Caco-2 (cell line): ENCODE data around the gene SLC44A2. TPM values are rescaled to one million over a fixed set of nuclear protein-coding genes. Genes with fewer than 3 reads are reported as not detected.
A peak's percentile ranks its signal among the peaks of the same experiment; 100 is the strongest.

Experiments
- BruUV-seq: library from RNA; stranded (reverse); fragments of 400-500 nt; replicated peaks from 2 replicates; lab custom pipeline; 2021; lab: Mats Ljungman, UMichigan
- CTCF ChIA-PET: fragments of 300-600 bp; sonication (Branson Sonifier 250); formaldehyde crosslinking; loops from one replicate; lab custom pipeline; 2022; ENCODE audit warnings: antibody characterized with exemption; lab: Charles Lee
- POLR2A ChIA-PET: fragments of 300-600 bp; sonication (Branson Sonifier 250); formaldehyde crosslinking; loops from one replicate; lab custom pipeline; 2022; ENCODE audit warnings: antibody characterized with exemption; lab: Charles Lee
- DNase-seq, 2 experiments: peaks; one replicate each; pipeline versions ENCODE4 v3.0.0 to v3.0.0-alpha.2; 2020 to 2022
- H3K27me3 ChIP-seq: replicated peaks from 2 replicates; pipeline ENCODE4 v1.6.0; 2011; ENCODE audit warnings: low read length; ENCODE audit not compliant: control insufficient read depth, insufficient read depth
- H3K36me3 ChIP-seq: 2 replicates; pipeline ENCODE4 v1.5.1; 2011; ENCODE audit warnings: low read length; ENCODE audit not compliant: control insufficient read depth, insufficient read depth
- H3K4me1 ChIP-seq: fragments of 250-450 bp; sonication (Bioruptor Pico); 2 replicates; pipeline ENCODE4 v1.5.1; 2020; ENCODE audit warnings: mild to moderate bottlenecking
- H3K4me3 ChIP-seq: 2 replicates; pipeline ENCODE4 v1.5.1; 2011; ENCODE audit warnings: low read depth, mild to moderate bottlenecking, control low read depth, low read length
- H3K9me3 ChIP-seq: fragments of 250-450 bp; sonication (Bioruptor Pico); 2 replicates; pipeline ENCODE4 v1.5.1; 2020; ENCODE audit warnings: mild to moderate bottlenecking, moderate library complexity
- H3K27ac Mint-ChIP-seq: one replicate; pipeline ENCODE4 v1.8.0; 2022; ENCODE audit warnings: mixed read lengths; ENCODE audit not compliant: unreplicated experiment
- H3K27me3 Mint-ChIP-seq: one replicate; pipeline ENCODE4 v1.8.0; 2022; ENCODE audit warnings: mixed read lengths; ENCODE audit not compliant: insufficient read depth, unreplicated experiment
- H3K36me3 Mint-ChIP-seq: one replicate; pipeline ENCODE4 v1.8.0; 2022; ENCODE audit warnings: mild to moderate bottlenecking, mixed read lengths; ENCODE audit not compliant: insufficient read depth, unreplicated experiment
- H3K4me1 Mint-ChIP-seq: one replicate; pipeline ENCODE4 v1.8.0; 2022; ENCODE audit warnings: low read depth, mixed read lengths; ENCODE audit not compliant: unreplicated experiment
- H3K4me3 Mint-ChIP-seq: one replicate; pipeline ENCODE4 v1.8.0; 2022; ENCODE audit warnings: mild to moderate bottlenecking, moderate library complexity, mixed read lengths; ENCODE audit not compliant: unreplicated experiment
- H3K9me3 Mint-ChIP-seq: one replicate; pipeline ENCODE4 v1.8.0; 2022; ENCODE audit warnings: mixed read lengths; ENCODE audit not compliant: unreplicated experiment
- CTCF ChIP-seq, 2 experiments: fragments of 200-600 bp in 1 of 2; IDR thresholded peaks; 1 replicate in 1 of 2; 2 replicates in 1 of 2; pipeline versions ENCODE4 v1.5.1 to v1.8.0; 2011 to 2022; ENCODE audit warnings: antibody characterized with exemption in 1 of 2, control low read depth in 1 of 2, inconsistent platforms in 1 of 2, low read depth in 1 of 2, low read length in 1 of 2, mild to moderate bottlenecking in 1 of 2, moderate library complexity in 1 of 2; ENCODE audit not compliant: insufficient read depth in 1 of 2, severe bottlenecking in 1 of 2, unreplicated experiment in 1 of 2
- intact Hi-C: fragments of 100-400 bp; cut with micrococcal nuclease; formaldehyde crosslinking; loops from one replicate; pipeline ENCODE4 v1.10.0; 2022; ENCODE audit not compliant: unreplicated experiment
- total RNA-seq: library from RNA; stranded (reverse); gene quantifications from 2 replicates; pipeline ENCODE4 v1.2.3, GENCODE V29; 2022

The SLC44A2 gene
- total RNA-seq, 1 experiment from 2014 or later, result 119 TPM

GRCh38 chr19:10612499-10613119, 12.7 kb upstream of the SLC44A2 start:
- H3K27me3 ChIP-seq, result no peaks in the 10 kb centered on the region
- H3K9me3 ChIP-seq, result no peaks in the 10 kb centered on the region
- CTCF ChIA-PET, result interaction anchor here (0.6 kb wide), 1 partner anchor 105 kb away, joined by 7 read pairs; the partner anchor contains the start of gene DNM2
- Mint-ChIP-seq H3K4me3 (no peak overlapping the region), H3K27ac (no peak overlapping the region), H3K27me3 (no peaks in the 10 kb centered on the region), H3K4me1 (peaks cover 3% of the 10 kb centered on the region), H3K9me3 (no peaks in the 10 kb centered on the region), H3K36me3 (peaks cover 9% of the 10 kb centered on the region)
- H3K4me3 ChIP-seq, result no peak overlapping the region
- H3K36me3 ChIP-seq, result no peaks in the 10 kb centered on the region
- POLR2A ChIA-PET, result interaction anchor here (0.6 kb wide), 1 partner anchor 8 kb away, joined by 3 read pairs; no protein-coding TSS in a partner anchor
- H3K4me1 ChIP-seq, result peaks cover 8% of the 10 kb centered on the region
- intact Hi-C loops, result no loop called here
- BruUV-seq, result no TSS peak
- DNase-seq, result no peak
- TF ChIP-seq CTCF (IDR thresholded peaks at IDR 0.05; ENCODE audit: insufficient read depth in 1 of 2, low read depth in 1 of 2, low read length in 1 of 2, severe bottlenecking in 1 of 2, unreplicated experiment in 1 of 2), result no peak

GRCh38 chr19:10615429-10616023, 9.8 kb upstream of the SLC44A2 start:
- Histone ChIP-seq H3K4me1 (peaks cover 11% of the 10 kb centered on the region), H3K9me3 (no peaks in the 10 kb centered on the region), H3K27me3 (no peaks in the 10 kb centered on the region), H3K36me3 (no peaks in the 10 kb centered on the region), H3K4me3 (no peak overlapping the region)
- Mint-ChIP-seq H3K4me1 (peaks cover 8% of the 10 kb centered on the region), H3K27ac (no peak overlapping the region), H3K9me3 (no peaks in the 10 kb centered on the region), H3K27me3 (no peaks in the 10 kb centered on the region), H3K4me3 (no peak overlapping the region), H3K36me3 (peaks cover 14% of the 10 kb centered on the region)
- no peak for DNase-seq
- CTCF ChIA-PET, result no interaction called here
- BruUV-seq, result no TSS peak
- intact Hi-C loops, result no loop called here
- POLR2A ChIA-PET, result no interaction called here
- TF ChIP-seq CTCF (IDR thresholded peaks at IDR 0.05; ENCODE audit: insufficient read depth in 1 of 2, low read depth in 1 of 2, low read length in 1 of 2, severe bottlenecking in 1 of 2, unreplicated experiment in 1 of 2), result no peak

GRCh38 chr19:10617409-10618121, 7.8 kb upstream of the SLC44A2 start:
- Histone ChIP-seq H3K36me3 (no peaks in the 10 kb centered on the region), H3K27me3 (no peaks in the 10 kb centered on the region), H3K4me1 (peaks cover 17% of the 10 kb centered on the region), H3K9me3 (no peaks in the 10 kb centered on the region), H3K4me3 (no peak overlapping the region)
- H3K9me3 Mint-ChIP-seq, result no peaks in the 10 kb centered on the region
- H3K27ac Mint-ChIP-seq, result peak overlapping the region; percentile 73
- POLR2A ChIA-PET, result no interaction called here
- TF ChIP-seq CTCF (IDR thresholded peaks at IDR 0.05; ENCODE audit: insufficient read depth in 1 of 2, low read depth in 1 of 2, low read length in 1 of 2, severe bottlenecking in 1 of 2, unreplicated experiment in 1 of 2), result no peak
- DNase-seq, result peak in 1 of 2 experiments; percentile 30
- no peaks in the 10 kb centered on the region for H3K27me3 Mint-ChIP-seq
- CTCF ChIA-PET, result no interaction called here
- peak overlapping the region; percentile 57 for H3K4me3 Mint-ChIP-seq
- intact Hi-C loops, result no loop called here
- peaks cover 14% of the 10 kb centered on the region for H3K36me3 Mint-ChIP-seq
- no TSS peak for BruUV-seq
- peaks cover 8% of the 10 kb centered on the region for H3K4me1 Mint-ChIP-seq
